ENCODE results near the gene SPIRE2.

DNA sequence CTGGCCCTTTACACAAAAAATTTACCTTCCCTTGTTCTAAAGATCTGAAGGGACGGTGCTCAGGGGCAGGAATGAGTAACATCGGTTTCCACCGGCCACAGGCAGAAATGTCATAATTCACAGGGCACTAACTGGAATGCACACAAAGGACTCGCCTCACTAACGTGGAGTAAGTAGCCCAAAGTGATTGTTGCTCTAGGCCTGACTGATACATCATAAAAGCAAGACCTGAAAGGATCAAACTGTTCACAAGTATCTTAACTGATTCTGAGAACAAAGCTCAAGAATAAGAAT, 36.2 kb downstream of the SPIRE2 start:
- TF ChIP-seq EP300 (IDR thresholded peaks at IDR 0.05) (no peak), POLR2A (IDR thresholded peaks at IDR 0.05) (no peak)
